SH-SY5Y (cell line): ENCODE results near the gene AOPEP.

Source experiments
- GATA2 ChIP-seq: IDR thresholded peaks from 2 replicates; pipeline ENCODE4 v1.6.1; 2011; ENCODE audit warnings: mild to moderate bottlenecking, low read depth, low read length
- GATA3 ChIP-seq: IDR thresholded peaks from 2 replicates; pipeline ENCODE4 v1.6.1; 2011; ENCODE audit warnings: low read depth, mild to moderate bottlenecking, low read length, moderate library complexity

DNA sequence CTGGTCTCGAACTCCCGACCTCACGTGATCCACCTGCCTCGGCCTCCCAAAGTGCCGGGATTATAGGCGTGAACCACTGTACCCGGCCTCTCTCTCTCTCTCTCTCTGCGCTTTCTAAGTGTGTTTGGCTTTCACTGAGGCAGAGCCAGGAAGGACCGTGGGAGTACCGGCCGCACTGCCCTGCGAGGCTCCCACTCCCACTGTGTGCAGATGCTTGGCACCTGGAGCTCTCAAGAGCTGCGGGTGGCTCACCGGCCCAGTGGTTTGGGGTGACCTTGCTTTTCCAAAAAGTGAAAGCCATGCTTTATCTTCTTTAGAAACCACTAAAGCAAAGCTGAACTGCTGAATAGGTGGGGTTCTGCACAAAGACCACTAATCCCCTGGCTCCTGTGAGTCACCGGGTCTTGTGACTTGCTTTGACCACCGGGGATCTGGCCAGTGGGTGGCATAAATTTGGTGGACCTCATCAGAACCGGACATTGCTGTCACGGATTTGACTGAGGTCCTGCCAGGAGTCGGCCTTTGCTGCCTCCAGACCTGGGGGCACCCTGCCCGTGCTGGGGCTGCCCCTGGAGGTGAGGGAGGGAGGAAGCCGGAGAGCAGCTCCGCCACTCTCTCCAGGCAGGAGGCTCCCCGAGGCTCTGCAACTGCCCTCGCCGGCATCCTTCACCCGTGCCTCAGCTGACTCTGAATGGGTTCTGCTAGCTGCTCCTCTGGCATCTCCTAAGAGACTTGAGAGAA lies 362.1 kb downstream of the AOPEP start:
- no peak for TF ChIP-seq GATA2
- TF ChIP-seq GATA3: no peak
